Measurements from ENCODE around the gene SLC44A3.

The SLC44A3 gene

DNA sequence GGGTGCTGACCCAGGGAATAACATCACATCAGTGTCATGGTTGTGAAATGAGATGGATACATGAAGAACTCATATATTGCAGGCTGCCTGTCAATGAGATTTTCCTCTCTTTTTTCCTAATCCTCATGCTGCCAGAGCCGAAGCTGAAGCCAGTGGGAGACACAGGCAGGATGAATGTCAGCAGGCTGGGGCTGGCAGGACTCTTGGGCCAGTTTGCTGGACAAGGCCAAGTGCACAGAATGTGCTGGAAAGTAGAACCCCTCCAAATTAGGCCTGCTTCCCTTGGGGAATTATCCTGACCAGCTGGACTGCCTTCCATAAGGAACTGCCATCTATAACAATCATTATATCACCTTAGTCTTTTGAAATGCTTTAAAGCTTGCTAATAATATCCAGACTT, 31.4 kb downstream of the SLC44A3 start:
- TF ChIP-seq, protein P1, sequence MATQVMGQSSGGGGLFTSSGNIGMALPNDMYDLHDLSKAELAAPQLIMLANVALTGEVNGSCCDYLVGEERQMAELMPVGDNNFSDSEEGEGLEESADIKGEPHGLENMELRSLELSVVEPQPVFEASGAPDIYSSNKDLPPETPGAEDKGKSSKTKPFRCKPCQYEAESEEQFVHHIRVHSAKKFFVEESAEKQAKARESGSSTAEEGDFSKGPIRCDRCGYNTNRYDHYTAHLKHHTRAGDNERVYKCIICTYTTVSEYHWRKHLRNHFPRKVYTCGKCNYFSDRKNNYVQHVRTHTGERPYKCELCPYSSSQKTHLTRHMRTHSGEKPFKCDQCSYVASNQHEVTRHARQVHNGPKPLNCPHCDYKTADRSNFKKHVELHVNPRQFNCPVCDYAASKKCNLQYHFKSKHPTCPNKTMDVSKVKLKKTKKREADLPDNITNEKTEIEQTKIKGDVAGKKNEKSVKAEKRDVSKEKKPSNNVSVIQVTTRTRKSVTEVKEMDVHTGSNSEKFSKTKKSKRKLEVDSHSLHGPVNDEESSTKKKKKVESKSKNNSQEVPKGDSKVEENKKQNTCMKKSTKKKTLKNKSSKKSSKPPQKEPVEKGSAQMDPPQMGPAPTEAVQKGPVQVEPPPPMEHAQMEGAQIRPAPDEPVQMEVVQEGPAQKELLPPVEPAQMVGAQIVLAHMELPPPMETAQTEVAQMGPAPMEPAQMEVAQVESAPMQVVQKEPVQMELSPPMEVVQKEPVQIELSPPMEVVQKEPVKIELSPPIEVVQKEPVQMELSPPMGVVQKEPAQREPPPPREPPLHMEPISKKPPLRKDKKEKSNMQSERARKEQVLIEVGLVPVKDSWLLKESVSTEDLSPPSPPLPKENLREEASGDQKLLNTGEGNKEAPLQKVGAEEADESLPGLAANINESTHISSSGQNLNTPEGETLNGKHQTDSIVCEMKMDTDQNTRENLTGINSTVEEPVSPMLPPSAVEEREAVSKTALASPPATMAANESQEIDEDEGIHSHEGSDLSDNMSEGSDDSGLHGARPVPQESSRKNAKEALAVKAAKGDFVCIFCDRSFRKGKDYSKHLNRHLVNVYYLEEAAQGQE (IDR thresholded peaks at IDR 0.05; ENCODE audit: low read depth): no peak
- no peak for TF ChIP-seq TCF12 (IDR thresholded peaks at IDR 0.05; ENCODE audit: low read depth)
- TF ChIP-seq FOXM1 (IDR thresholded peaks at IDR 0.05; ENCODE audit: borderline replicate concordance, low read depth): no peak
- TF ChIP-seq RAD21 (IDR thresholded peaks at IDR 0.05; ENCODE audit: low read depth): no peak
- TF ChIP-seq CREB1 (IDR thresholded peaks at IDR 0.05; ENCODE audit: low read depth): no peak
- TF ChIP-seq CEBPB (IDR thresholded peaks at IDR 0.05): no peak
- TF ChIP-seq EGR1 (IDR thresholded peaks at IDR 0.05): no peak

- TF ChIP-seq USF1 (IDR thresholded peaks at IDR 0.05): no peak
- TF ChIP-seq TAF1 (IDR thresholded peaks at IDR 0.05; ENCODE audit: low read depth): no peak
- no peak for TF ChIP-seq CREB1 (IDR thresholded peaks at IDR 0.05; ENCODE audit: low read depth)
- TF ChIP-seq ZBTB7A (IDR thresholded peaks at IDR 0.05; ENCODE audit: low read depth): no peak
- TF ChIP-seq, protein P1 (IDR thresholded peaks at IDR 0.05; ENCODE audit: low read depth): no peak
- no peak for TF ChIP-seq TEAD4 (IDR thresholded peaks at IDR 0.05)
- TF ChIP-seq YY1 (IDR thresholded peaks at IDR 0.05; ENCODE audit: low read depth): no peak
- no peak for TF ChIP-seq CEBPB (IDR thresholded peaks at IDR 0.05)
- no peak for TF ChIP-seq FOXM1 (IDR thresholded peaks at IDR 0.05; ENCODE audit: borderline replicate concordance, low read depth)
- TF ChIP-seq EGR1 (IDR thresholded peaks at IDR 0.05): no peak
- no peak for TF ChIP-seq NFIC (IDR thresholded peaks at IDR 0.05)
- TF ChIP-seq, protein P2, sequence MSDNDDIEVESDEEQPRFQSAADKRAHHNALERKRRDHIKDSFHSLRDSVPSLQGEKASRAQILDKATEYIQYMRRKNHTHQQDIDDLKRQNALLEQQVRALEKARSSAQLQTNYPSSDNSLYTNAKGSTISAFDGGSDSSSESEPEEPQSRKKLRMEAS (IDR thresholded peaks at IDR 0.05): no peak
- no peak for TF ChIP-seq RAD21 (IDR thresholded peaks at IDR 0.05; ENCODE audit: low read depth)
- no peak for TF ChIP-seq EP300 (IDR thresholded peaks at IDR 0.05; ENCODE audit: borderline replicate concordance)
- no peak for TF ChIP-seq TCF12 (IDR thresholded peaks at IDR 0.05; ENCODE audit: low read depth)
Observed at GRCh38 chr1:94852788-94853187, 32.6 kb downstream of the SLC44A3 start.

- no peak for TF ChIP-seq EGR1 (IDR thresholded peaks at IDR 0.05)
- TF ChIP-seq TEAD4 (IDR thresholded peaks at IDR 0.05): peak; percentile 57
- TF ChIP-seq, protein P2 (IDR thresholded peaks at IDR 0.05): no peak
- peak; percentile 87 for TF ChIP-seq USF1 (IDR thresholded peaks at IDR 0.05)
- TF ChIP-seq NFIC (IDR thresholded peaks at IDR 0.05): peak; percentile 82
- no peak for TF ChIP-seq TCF12 (IDR thresholded peaks at IDR 0.05; ENCODE audit: low read depth)
- no peak for TF ChIP-seq CEBPB (IDR thresholded peaks at IDR 0.05)
- TF ChIP-seq CREB1 (IDR thresholded peaks at IDR 0.05; ENCODE audit: low read depth): no peak
- TF ChIP-seq EP300 (IDR thresholded peaks at IDR 0.05; ENCODE audit: borderline replicate concordance): no peak
- TF ChIP-seq RAD21 (IDR thresholded peaks at IDR 0.05; ENCODE audit: low read depth): peak; percentile 95
- TF ChIP-seq, protein P1 (IDR thresholded peaks at IDR 0.05; ENCODE audit: low read depth): no peak
Observed at GRCh38 chr1:94854458-94855306, 34.5 kb downstream of the SLC44A3 start.

DNA sequence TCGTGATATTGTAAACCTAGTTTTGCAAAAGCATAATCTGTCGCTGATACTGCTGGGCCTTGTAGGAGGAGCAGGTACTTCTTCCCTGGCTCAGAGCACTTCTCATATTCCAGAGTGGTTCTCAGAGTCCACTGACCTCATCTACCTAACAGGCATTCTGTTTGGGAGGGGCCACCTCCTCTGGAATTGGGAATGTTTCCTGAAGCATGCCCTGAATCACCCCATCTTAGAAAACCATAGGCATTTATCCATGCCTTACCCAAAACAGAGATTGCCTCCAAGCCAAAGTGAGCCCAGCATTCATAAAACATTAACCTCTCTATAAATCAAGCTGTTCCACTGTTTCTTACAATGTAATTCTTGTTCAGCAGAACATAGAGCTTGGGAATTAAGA, 35.1 kb downstream of the SLC44A3 start:
- TF ChIP-seq, protein P1 (IDR thresholded peaks at IDR 0.05; ENCODE audit: low read depth): no peak
- TF ChIP-seq USF1 (IDR thresholded peaks at IDR 0.05): no peak
- no peak for TF ChIP-seq EP300 (IDR thresholded peaks at IDR 0.05; ENCODE audit: borderline replicate concordance)
- TF ChIP-seq EGR1 (IDR thresholded peaks at IDR 0.05): no peak
- no peak for TF ChIP-seq NFIC (IDR thresholded peaks at IDR 0.05)
- no peak for TF ChIP-seq ZBTB7A (IDR thresholded peaks at IDR 0.05; ENCODE audit: low read depth)

Measured in Ishikawa (cell line).